GM19023 (cell line): Measurements from ENCODE around the gene ASXL2.

Experiments used
- ATAC-seq: cut with Tn5 transposase; IDR thresholded peaks from one replicate; pipeline ENCODE4 v1.9.1; 2021; ENCODE audit warnings: mild to moderate bottlenecking, moderate library complexity; ENCODE audit not compliant: unreplicated experiment

The ASXL2 gene

DNA sequence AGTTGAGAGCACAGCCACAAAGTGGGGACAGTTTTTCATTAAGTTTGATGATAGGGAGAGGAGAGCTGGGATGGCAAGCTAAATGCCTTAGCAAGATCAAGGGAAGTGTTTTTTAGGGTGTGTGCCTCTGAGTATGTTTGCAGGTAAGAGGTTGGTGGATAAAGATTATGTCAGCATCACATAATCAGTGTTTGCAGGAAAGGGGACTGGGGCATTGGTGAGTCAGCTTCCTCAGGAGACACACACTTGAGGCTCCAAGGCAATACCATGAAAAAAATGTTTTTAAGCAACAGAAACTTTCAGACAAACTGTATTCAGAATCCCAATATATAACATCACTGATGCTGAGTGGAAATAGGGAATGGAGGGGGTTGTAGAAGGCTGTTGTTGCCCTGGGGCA lies 179.5 kb downstream of the ASXL2 start:
- no peak for ATAC-seq

DNA sequence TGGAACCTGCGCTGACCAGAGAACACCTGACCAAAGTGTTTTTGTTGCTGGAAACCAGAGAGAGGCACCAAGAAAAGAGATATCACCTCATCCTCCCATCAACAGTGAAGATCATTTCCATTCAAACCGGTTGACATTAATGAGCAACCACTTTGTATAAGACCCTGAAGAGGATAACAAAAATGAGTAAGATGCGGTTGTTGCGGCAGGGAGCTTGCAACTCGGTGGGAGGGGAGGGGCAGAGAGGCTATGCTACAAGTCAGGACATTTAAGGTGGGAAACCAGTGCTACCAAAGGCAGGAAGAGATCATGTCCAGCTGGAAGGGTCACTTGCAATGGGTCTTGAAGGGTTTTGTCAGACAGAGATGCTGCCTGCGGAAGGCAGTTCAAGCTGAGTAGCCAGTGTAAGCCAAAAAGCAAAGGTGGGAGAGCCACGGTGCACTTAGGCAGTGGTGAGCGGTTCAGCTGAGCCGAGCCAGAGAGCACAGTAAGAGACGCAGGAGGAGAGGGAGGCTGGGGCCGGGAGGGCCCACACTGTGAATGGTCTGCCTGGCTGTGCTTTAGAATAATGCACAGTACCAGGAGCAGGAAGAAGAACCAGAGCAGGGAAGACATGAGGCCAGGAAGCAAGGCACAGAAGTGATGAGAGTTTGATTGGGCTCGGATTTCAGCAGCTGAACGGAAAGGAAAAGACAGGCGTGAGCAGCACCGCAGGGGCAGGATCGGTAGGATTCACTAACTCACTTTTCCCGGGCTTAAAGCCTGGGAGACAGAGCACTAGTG lies 180.5 kb downstream of the ASXL2 start:
- ATAC-seq = no peak

DNA sequence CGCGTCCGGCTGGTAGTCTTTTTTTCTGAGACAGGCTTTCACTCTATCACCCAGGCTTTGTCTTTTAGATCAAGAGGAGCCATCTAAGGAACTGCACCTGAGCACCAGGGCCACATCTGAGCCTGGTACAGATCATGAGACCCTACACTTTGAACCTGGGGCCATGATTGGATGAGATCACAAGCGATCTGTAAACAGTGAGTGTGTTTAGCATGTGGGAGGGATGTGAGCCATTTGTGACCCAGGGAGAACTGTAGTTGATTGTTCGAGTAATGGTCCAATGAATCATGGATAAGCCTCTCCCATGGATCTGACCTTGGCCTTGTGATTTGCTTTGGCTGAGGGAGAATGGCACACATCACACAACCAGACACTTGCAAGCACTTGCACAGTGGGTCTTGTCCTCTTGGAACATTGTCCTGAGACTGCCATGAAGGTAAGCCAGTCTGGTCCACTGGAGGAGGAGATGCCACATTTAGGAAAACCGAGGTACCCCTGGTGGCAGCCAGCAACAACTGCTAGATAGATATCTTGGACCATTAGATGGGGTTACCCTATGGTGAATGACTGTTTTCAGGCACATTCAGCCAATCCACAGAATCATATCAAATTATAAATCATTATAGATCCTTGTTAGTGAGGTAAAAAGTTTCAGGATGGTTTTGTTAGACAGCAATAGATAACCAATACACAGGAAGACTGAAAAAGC lies 185.4 kb downstream of the ASXL2 start:
- no peak for ATAC-seq

DNA sequence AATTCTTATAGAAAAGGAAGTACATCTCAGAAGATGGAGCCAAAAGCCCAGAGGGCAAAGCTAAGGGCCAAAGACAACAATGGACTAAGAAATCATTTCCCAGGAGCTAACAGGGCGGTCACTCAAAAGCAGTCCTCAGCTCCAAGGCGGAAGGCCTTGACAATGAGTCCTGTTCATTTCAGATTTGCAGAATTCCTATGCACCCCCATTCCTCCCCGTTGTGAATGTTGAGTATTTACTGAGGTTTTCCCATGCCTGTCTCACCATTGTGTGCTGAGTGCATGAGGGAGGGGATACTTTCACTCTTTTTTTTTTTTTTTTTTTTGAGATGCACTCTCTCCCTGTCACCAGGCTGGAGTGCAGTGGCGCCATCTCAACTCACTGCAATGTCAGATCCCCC lies 186.1 kb downstream of the ASXL2 start:
- ATAC-seq = no peak

DNA sequence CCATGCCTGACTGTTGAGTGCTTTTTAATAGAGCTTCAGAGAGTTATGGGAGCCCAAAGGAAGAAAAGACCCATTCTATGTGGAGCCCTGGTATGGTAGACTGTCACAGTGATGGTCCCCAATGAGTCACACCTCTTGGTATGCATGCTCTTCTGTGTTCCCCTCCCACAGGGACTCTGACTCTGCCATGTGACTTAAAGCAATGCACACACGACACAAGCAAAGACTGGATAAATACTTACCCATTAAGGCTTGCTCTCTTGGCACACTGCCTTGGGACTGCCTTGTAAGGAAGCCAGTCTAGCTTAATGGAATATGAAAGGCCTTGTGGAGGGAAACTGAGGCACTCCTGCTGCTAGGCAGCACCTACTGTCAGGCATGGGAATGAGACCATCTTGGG lies 188.2 kb downstream of the ASXL2 start:
- no peak for ATAC-seq

DNA sequence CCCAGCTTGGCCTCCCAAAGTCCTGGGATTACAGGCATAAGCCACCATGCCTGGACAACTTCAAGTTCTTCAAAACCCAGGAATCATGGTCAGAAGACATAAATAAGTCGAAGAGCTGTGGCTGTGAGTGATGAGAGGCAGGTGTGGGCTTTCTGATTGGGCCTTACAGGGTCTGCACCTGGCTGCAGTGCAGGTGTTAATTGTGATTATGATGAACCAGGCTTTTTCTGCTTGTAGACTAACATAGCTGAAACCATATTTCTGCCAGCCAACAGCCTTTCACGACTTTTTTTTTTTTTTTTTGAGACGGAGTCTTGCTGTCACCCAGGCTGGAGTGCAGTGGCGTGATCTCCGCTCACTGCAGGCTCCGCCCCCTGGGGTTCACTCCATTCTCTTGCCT lies 190.1 kb downstream of the ASXL2 start:
- no peak for ATAC-seq

DNA sequence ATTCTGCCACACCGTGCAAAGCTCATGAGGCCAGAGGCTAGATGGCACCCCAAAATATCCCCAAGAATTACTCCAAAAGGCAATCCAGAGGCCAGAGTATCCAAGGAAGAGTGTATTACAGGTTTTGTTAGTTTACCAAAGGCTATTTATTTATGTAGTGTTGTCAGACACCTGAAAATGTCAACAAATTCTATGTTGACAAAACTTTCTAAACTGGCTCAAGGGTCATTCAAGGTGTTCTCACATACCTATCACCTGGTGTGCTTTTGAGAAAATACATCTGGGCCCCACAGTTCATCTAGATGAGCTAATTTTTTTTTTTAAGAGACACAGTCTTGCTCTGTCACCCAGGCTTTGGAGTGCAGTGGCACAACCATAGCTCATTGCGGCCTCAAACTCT lies 192.5 kb downstream of the ASXL2 start:
- no peak for ATAC-seq

DNA sequence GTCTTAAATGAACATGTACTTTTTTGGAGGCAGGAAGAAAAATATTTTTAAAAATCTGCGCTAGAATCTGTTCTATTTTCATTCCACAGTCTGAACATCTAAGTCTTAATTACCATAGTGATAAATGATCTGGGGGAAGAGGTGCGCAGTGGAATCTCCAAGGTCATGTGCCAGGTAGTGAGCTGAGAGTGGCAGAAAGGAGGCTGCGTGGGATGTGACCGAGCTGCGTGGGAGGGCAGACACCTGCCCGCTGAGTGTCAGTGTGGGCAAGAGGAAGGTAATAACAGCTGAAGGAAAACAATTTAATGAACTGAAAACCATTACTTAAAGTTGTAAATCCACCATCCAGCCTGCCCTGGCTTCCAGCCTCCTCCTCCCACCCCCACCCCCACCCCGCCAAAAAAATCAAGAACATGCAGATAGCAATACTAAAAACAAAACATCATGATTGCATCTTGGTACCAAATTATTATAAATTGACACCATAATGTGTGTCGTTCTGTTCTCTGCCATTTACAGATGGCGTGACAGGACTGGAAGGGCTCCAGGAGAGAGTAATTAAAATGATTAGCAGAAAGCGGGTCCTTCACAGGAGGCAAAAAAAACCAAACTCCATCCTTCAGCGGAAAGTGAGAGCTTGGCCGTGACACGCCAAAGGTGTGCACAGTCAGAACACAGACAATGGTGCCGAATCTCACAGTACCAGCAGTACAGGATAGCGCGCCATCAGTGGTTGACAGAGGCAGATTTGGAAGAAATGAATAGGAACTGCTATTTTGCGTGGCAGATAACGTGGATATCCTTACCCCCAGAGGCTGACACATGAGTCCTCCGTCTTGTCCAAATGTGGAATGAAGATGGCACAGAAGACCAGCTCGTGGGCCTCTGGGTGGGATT lies 193.5 kb downstream of the ASXL2 start:
- ATAC-seq = no peak
